HG02973 (cell line): ENCODE measurements around the gene SLC40A1.

ENCODE experiments used
- ATAC-seq: cut with Tn5 transposase; IDR thresholded peaks from one replicate; pipeline ENCODE4 v1.9.1; 2021; ENCODE audit warnings: moderate library complexity; ENCODE audit not compliant: unreplicated experiment

Gene SLC40A1

GRCh38 chr2:189516546-189516945 lies 64.0 kb downstream of the SLC40A1 start:
- no peak for ATAC-seq

GRCh38 chr2:189515264-189515663 lies 65.3 kb downstream of the SLC40A1 start:
- no peak for ATAC-seq

- ATAC-seq, result no peak
Observed at GRCh38 chr2:189514104-189514503, 66.5 kb downstream of the SLC40A1 start.

DNA sequence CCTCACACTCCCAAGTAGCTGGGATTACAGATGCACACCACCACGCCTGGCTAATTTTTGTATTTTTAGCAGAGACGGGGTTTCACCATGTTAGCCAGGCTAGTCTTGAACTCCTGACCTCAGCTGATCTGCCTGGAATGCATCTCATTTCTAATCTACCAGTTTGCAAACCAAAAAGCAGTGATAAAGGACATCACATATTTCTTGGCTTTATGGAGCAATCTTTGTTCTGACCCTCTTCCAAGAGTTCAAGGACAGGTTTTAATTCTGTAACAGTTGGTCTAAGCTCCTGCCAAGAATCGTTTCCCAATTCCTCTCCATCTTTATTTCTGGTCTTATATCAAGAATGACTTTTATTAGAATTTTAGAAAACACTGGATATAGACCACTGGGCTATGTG lies 67.7 kb downstream of the SLC40A1 start:
- ATAC-seq, result no peak

- ATAC-seq, result no peak
Observed at GRCh38 chr2:189511960-189512319, 68.6 kb downstream of the SLC40A1 start.

GRCh38 chr2:189511210-189511959 lies 69.2 kb downstream of the SLC40A1 start:
- no peak for ATAC-seq
